Smooth muscle cell (in vitro differentiated cells): ENCODE results near the gene TNRC6A. TPM values are rescaled to one million over a fixed set of nuclear protein-coding genes. Genes with fewer than 3 reads are reported as not detected.

ENCODE experiments used
- DNase-seq: peaks from one replicate; lab custom pipeline; 2025; ENCODE audit not compliant: unreplicated experiment; lab: John Stamatoyannopoulos, UW
- H2AFZ ChIP-seq: fragments of 200-600 bp; sonication (generic); 2 replicates; pipeline ENCODE4 v1.6.0; 2016; ENCODE audit warnings: antibody characterized with exemption, low read depth, mild to moderate bottlenecking
- H3F3A ChIP-seq: fragments of 200-600 bp; sonication (generic); 2 replicates; pipeline ENCODE4 v1.6.0; 2017; ENCODE audit warnings: antibody characterized with exemption, low read depth
- H3K27ac ChIP-seq: fragments of 200-600 bp; sonication (generic); 2 replicates; pipeline ENCODE4 v1.5.1; 2016; ENCODE audit warnings: low read depth, mild to moderate bottlenecking
- H3K27me3 ChIP-seq: fragments of 200-600 bp; sonication (generic); 2 replicates; pipeline ENCODE4 v1.6.1; 2016; ENCODE audit warnings: low read depth, mild to moderate bottlenecking
- H3K36me3 ChIP-seq: fragments of 200-600 bp; sonication (generic); 2 replicates; pipeline ENCODE4 v1.5.1; 2016; ENCODE audit warnings: low read depth
- H3K4me1 ChIP-seq: fragments of 200-600 bp; sonication (generic); 2 replicates; pipeline ENCODE4 v1.5.1; 2016; ENCODE audit warnings: low read depth
- H3K4me2 ChIP-seq: fragments of 200-600 bp; sonication (generic); 2 replicates; pipeline ENCODE4 v1.6.0; 2016; ENCODE audit warnings: mild to moderate bottlenecking
- H3K4me3 ChIP-seq: fragments of 200-600 bp; sonication (generic); 2 replicates; pipeline ENCODE4 v1.5.1; 2016; ENCODE audit warnings: mild to moderate bottlenecking
- H3K79me2 ChIP-seq: fragments of 200-600 bp; sonication (generic); 2 replicates; pipeline ENCODE4 v1.6.0; 2016; ENCODE audit warnings: low read depth, mild to moderate bottlenecking
- H3K9ac ChIP-seq: fragments of 200-600 bp; sonication (generic); 2 replicates; pipeline ENCODE4 v1.6.0; 2016; ENCODE audit warnings: low read depth
- H3K9me3 ChIP-seq: fragments of 200-600 bp; sonication (generic); replicated peaks from 2 replicates; pipeline ENCODE4 v1.5.1; 2016; ENCODE audit warnings: low read depth
- H4K20me1 ChIP-seq: fragments of 200-600 bp; sonication (generic); 2 replicates; pipeline ENCODE4 v1.6.0; 2016; ENCODE audit warnings: low read depth
- CTCF ChIP-seq: fragments of 200-600 bp; sonication (generic); IDR thresholded peaks from 2 replicates; pipeline ENCODE4 v1.5.1; 2017; ENCODE audit warnings: borderline replicate concordance, mild to moderate bottlenecking, antibody characterized with exemption; ENCODE audit not compliant: insufficient read depth, poor library complexity, severe bottlenecking
- WGBS: methylation state at CpG from one replicate; pipeline ENCODE4 v1.1.7; 2016; ENCODE audit warnings: low lambda C conversion rate; 5-methylcytosine and 5-hydroxymethylcytosine counted together
- polyA plus RNA-seq: library from polyadenylated mRNA; unstranded; fragments of >200 nt; fragmentation: Nextera tagmentation; extraction: Ambion mirVana; gene quantifications from 2 replicates; pipeline ENCODE4 v1.2.1, GENCODE V29; 2016
- total RNA-seq: library from RNA; depleted of rRNA; stranded (reverse); fragments of >200 nt; gene quantifications from 2 replicates; pipeline ENCODE4 v1.2.3, GENCODE V29; 2014

The TNRC6A gene
- total and polyA plus RNA-seq, 2 experiments from 2014 or later = 14.6 to 30.3 TPM

- H3K4me1 ChIP-seq = peaks cover 7% of the 10 kb centered on the region
- H3K27me3 ChIP-seq = no peaks in the 10 kb centered on the region
- H4K20me1 ChIP-seq = peaks cover 99% of the 10 kb centered on the region
- H2AFZ ChIP-seq = no peak overlapping the region
- no peak overlapping the region for H3K4me3 ChIP-seq
- no peak for DNase-seq
- no peak for TF ChIP-seq CTCF
- WGBS = 94% methylated on average over 2 of the region's 2 CpGs
- no peak overlapping the region for H3K4me2 ChIP-seq
- H3K36me3 ChIP-seq = peaks cover 18% of the 10 kb centered on the region
- no peaks in the 10 kb centered on the region for H3F3A ChIP-seq
- H3K27ac ChIP-seq = no peak overlapping the region
- peaks cover 89% of the 10 kb centered on the region for H3K79me2 ChIP-seq
- H3K9ac ChIP-seq = no peak overlapping the region
- H3K9me3 ChIP-seq = no peaks in the 10 kb centered on the region
Observed at GRCh38 chr16:24759006-24759405, 29.6 kb downstream of the TNRC6A start.

GRCh38 chr16:24761526-24761925, 32.1 kb downstream of the TNRC6A start:
- H3K27ac ChIP-seq = no peak overlapping the region
- no peak for DNase-seq
- H3K4me3 ChIP-seq = no peak overlapping the region
- peaks cover 4% of the 10 kb centered on the region for H3F3A ChIP-seq
- H3K27me3 ChIP-seq = no peaks in the 10 kb centered on the region
- no peak overlapping the region for H2AFZ ChIP-seq
- no peaks in the 10 kb centered on the region for H3K9me3 ChIP-seq
- no peak for TF ChIP-seq CTCF
- no peak overlapping the region for H3K9ac ChIP-seq
- 90% methylated on average over 6 of the region's 6 CpGs for WGBS
- peaks cover 85% of the 10 kb centered on the region for H3K79me2 ChIP-seq
- H3K4me2 ChIP-seq = no peak overlapping the region
- H3K4me1 ChIP-seq = no peaks in the 10 kb centered on the region
- H4K20me1 ChIP-seq = peaks cover 92% of the 10 kb centered on the region
- peaks cover 18% of the 10 kb centered on the region for H3K36me3 ChIP-seq

- peaks cover 12% of the 10 kb centered on the region for H3K4me1 ChIP-seq
- peaks cover 82% of the 10 kb centered on the region for H4K20me1 ChIP-seq
- H3K27me3 ChIP-seq = no peaks in the 10 kb centered on the region
- H3K9me3 ChIP-seq = no peaks in the 10 kb centered on the region
- no peak for TF ChIP-seq CTCF
- peaks cover 10% of the 10 kb centered on the region for H3K36me3 ChIP-seq
- no peak overlapping the region for H3K4me3 ChIP-seq
- no peak overlapping the region for H3K4me2 ChIP-seq
- peaks cover 11% of the 10 kb centered on the region for H3F3A ChIP-seq
- peaks cover 75% of the 10 kb centered on the region for H3K79me2 ChIP-seq
- no peak overlapping the region for H3K27ac ChIP-seq
- no peak overlapping the region for H3K9ac ChIP-seq
- WGBS = 94% methylated on average over 2 of the region's 2 CpGs
- no peak overlapping the region for H2AFZ ChIP-seq
- DNase-seq = no peak
Observed at GRCh38 chr16:24764916-24765315, 35.5 kb downstream of the TNRC6A start.

GRCh38 chr16:24766057-24766456, 36.6 kb downstream of the TNRC6A start:
- no peaks in the 10 kb centered on the region for H3K27me3 ChIP-seq
- H3F3A ChIP-seq = peaks cover 11% of the 10 kb centered on the region
- no peak overlapping the region for H3K4me2 ChIP-seq
- peaks cover 81% of the 10 kb centered on the region for H4K20me1 ChIP-seq
- peaks cover 64% of the 10 kb centered on the region for H3K79me2 ChIP-seq
- no peaks in the 10 kb centered on the region for H3K9me3 ChIP-seq
- no peak overlapping the region for H3K4me3 ChIP-seq
- TF ChIP-seq CTCF = no peak
- no peak for DNase-seq
- no peak overlapping the region for H3K9ac ChIP-seq
- H3K4me1 ChIP-seq = peaks cover 12% of the 10 kb centered on the region
- H3K36me3 ChIP-seq = peaks cover 10% of the 10 kb centered on the region
- 95% methylated on average over 3 of the region's 3 CpGs for WGBS
- no peak overlapping the region for H2AFZ ChIP-seq
- H3K27ac ChIP-seq = no peak overlapping the region
